B cell (primary cell): Measurements from ENCODE around the gene HOXA10. TPM values are rescaled to one million over a fixed set of nuclear protein-coding genes. Genes with fewer than 3 reads are reported as not detected.
A peak's percentile ranks its signal among the peaks of the same experiment; 100 is the strongest.

Experiments
- ATAC-seq: fragments of 200-7000 bp; cut with Tn5 transposase; one replicate; pipeline ENCODE4 v1.10.0; 2021; ENCODE audit warnings: low read depth, mild to moderate bottlenecking, moderate number of reproducible peaks, moderate library complexity
- CTCF ChIA-PET: fragments of 350-600 bp; sonication (Branson Sonifier 250); formaldehyde crosslinking; loops from one replicate; lab custom pipeline; 2021; ENCODE audit warnings: antibody characterized with exemption, inconsistent platforms; lab: Charles Lee
- POLR2A ChIA-PET: fragments of 350-600 bp; sonication (Branson Sonifier 250); formaldehyde crosslinking; loops from one replicate; lab custom pipeline; 2021; ENCODE audit warnings: antibody characterized with exemption; lab: Charles Lee
- DNase-seq: peaks from one replicate; pipeline ENCODE4 v3.0.0; 2013
- H2AFZ ChIP-seq: 2 replicates; pipeline ENCODE4 v1.6.1; 2012; ENCODE audit warnings: mild to moderate bottlenecking, low read depth, low read length; ENCODE audit not compliant: insufficient read depth, poor library complexity, severe bottlenecking
- H3K27ac ChIP-seq, 2 donors: 1 replicate in 1 of 2; 2 replicates in 1 of 2; pipeline ENCODE4 v1.5.1; 2012 to 2013; ENCODE audit warnings: low read length in 2 of 2, mild to moderate bottlenecking in 2 of 2, moderate library complexity in 1 of 2
- H3K27me3 ChIP-seq, 4 experiments: fragments of 200-600 bp in 1 of 4; sonication (generic) in 1 of 4; replicated peaks in 1 of 4; 1 replicate in 2 of 4; 2 replicates in 2 of 4; pipeline versions ENCODE4 v1.6.1 to v1.7.0; 2013 to 2016; ENCODE audit warnings: low read length in 3 of 4, mild to moderate bottlenecking in 2 of 4, mixed read lengths in 1 of 4, moderate library complexity in 1 of 4; ENCODE audit not compliant: insufficient read depth in 4 of 4, control insufficient read depth in 3 of 4; ENCODE audit errors: control extremely low read depth in 1 of 4
- H3K36me3 ChIP-seq, 2 experiments: replicated peaks in 1 of 2; 1 replicate in 1 of 2; 2 replicates in 1 of 2; pipeline versions ENCODE4 v1.6.1 to v1.7.1; 2013; ENCODE audit warnings: low read length in 1 of 2; ENCODE audit not compliant: insufficient read depth in 2 of 2, control insufficient read depth in 1 of 2; ENCODE audit errors: control extremely low read depth in 1 of 2, extremely low read depth in 1 of 2
- H3K4me1 ChIP-seq, 2 donors: fragments of 200-600 bp in 1 of 2; sonication (generic) in 1 of 2; 1 replicate in 1 of 2; 2 replicates in 1 of 2; pipeline versions ENCODE4 v1.5.1 to v1.6.1; 2013 to 2017; ENCODE audit warnings: low read length in 2 of 2; ENCODE audit not compliant: control insufficient read depth in 2 of 2, insufficient read depth in 2 of 2
- H3K4me2 ChIP-seq: replicated peaks from 2 replicates; pipeline ENCODE3; 2012; ENCODE audit warnings: mild to moderate bottlenecking, low read depth, low read length; ENCODE audit not compliant: poor library complexity, severe bottlenecking
- H3K4me3 ChIP-seq, 5 experiments: fragments of 200-600 bp in 1 of 5; sonication (generic) in 1 of 5; 1 replicate in 3 of 5; 2 replicates in 2 of 5; pipeline versions ENCODE4 v1.5.1 to v1.7.0; 2011 to 2016; ENCODE audit warnings: low read length in 4 of 5, mild to moderate bottlenecking in 4 of 5, low read depth in 2 of 5, control low read depth in 1 of 5, moderate library complexity in 1 of 5; ENCODE audit not compliant: insufficient read depth in 1 of 5; ENCODE audit errors: control extremely low read depth in 1 of 5, extremely low read depth in 1 of 5
- H3K79me2 ChIP-seq: fragments of 200-600 bp; sonication (generic); one replicate; pipeline ENCODE4 v1.6.0; 2016; ENCODE audit warnings: low read length; ENCODE audit not compliant: control insufficient read depth, insufficient read depth
- H3K9ac ChIP-seq: fragments of 200-600 bp; sonication (generic); 2 replicates; pipeline ENCODE4 v1.6.1; 2017; ENCODE audit warnings: mild to moderate bottlenecking, low read length, moderate library complexity
- H3K9me3 ChIP-seq, 3 donors: one replicate each; pipeline versions ENCODE4 v1.6.1 to v1.7.1; 2013; ENCODE audit warnings: low read length in 2 of 3; ENCODE audit not compliant: control insufficient read depth in 2 of 3, insufficient read depth in 1 of 3; ENCODE audit errors: control extremely low read depth in 1 of 3
- H4K20me1 ChIP-seq: 2 replicates; pipeline ENCODE4 v1.6.0; 2012; ENCODE audit warnings: mild to moderate bottlenecking, low read length; ENCODE audit not compliant: insufficient read depth, control insufficient read depth, poor library complexity, severe bottlenecking
- H3K27ac Mint-ChIP-seq: one replicate; pipeline ENCODE4 v1.8.0; 2021; ENCODE audit warnings: mixed read lengths
- H3K27me3 Mint-ChIP-seq: one replicate; pipeline ENCODE4 v1.8.0; 2021; ENCODE audit warnings: mixed read lengths
- H3K4me1 Mint-ChIP-seq: one replicate; pipeline ENCODE4 v1.8.0; 2021; ENCODE audit warnings: mixed read lengths
- H3K4me3 Mint-ChIP-seq: one replicate; pipeline ENCODE4 v1.8.0; 2021; ENCODE audit warnings: mixed read lengths
- H3K9me3 Mint-ChIP-seq: one replicate; pipeline ENCODE4 v1.8.0; 2022; ENCODE audit warnings: mixed read lengths; ENCODE audit not compliant: insufficient read depth
- CTCF ChIP-seq: fragments of 200-600 bp; IDR thresholded peaks from one replicate; pipeline ENCODE4 v1.8.0; 2022; ENCODE audit warnings: antibody characterized with exemption, mild to moderate bottlenecking
- EZH2 ChIP-seq: IDR thresholded peaks from 2 replicates; pipeline ENCODE4 v1.6.1; 2012; ENCODE audit warnings: borderline replicate concordance, low read depth, mild to moderate bottlenecking, moderate library complexity, low read length; ENCODE audit not compliant: insufficient read depth, poor library complexity, severe bottlenecking
- WGBS: methylation state at CpG from one replicate; pipeline ENCODE4 v1.1.5; 2013; ENCODE audit warnings: missing lambda C conversion rate; ENCODE audit not compliant: insufficient coverage; 5-methylcytosine and 5-hydroxymethylcytosine counted together
- intact Hi-C: fragments of 100-400 bp; cut with micrococcal nuclease; formaldehyde crosslinking; loops from one replicate; pipeline ENCODE4 v1.10.0; 2022
- polyA plus RNA-seq: library from polyadenylated mRNA; depleted of rRNA; stranded (reverse); fragments of >200 nt; gene quantifications from 2 replicates; pipeline ENCODE4 v1.2.3, GENCODE V29; 2012
- total RNA-seq, 2 donors: library from RNA; stranded (reverse); fragments of 120-200 nt in 1 of 2; gene quantifications; 1 replicate in 1 of 2; 2 replicates in 1 of 2; pipeline versions ENCODE4 v1.2.3 to v1.2.4, GENCODE V29; 2013 to 2022

HOXA10 gene
- total and polyA plus RNA-seq, 2 donors (not counting 1 experiment from before 2014, with no cell fraction given) = not detected

DNA sequence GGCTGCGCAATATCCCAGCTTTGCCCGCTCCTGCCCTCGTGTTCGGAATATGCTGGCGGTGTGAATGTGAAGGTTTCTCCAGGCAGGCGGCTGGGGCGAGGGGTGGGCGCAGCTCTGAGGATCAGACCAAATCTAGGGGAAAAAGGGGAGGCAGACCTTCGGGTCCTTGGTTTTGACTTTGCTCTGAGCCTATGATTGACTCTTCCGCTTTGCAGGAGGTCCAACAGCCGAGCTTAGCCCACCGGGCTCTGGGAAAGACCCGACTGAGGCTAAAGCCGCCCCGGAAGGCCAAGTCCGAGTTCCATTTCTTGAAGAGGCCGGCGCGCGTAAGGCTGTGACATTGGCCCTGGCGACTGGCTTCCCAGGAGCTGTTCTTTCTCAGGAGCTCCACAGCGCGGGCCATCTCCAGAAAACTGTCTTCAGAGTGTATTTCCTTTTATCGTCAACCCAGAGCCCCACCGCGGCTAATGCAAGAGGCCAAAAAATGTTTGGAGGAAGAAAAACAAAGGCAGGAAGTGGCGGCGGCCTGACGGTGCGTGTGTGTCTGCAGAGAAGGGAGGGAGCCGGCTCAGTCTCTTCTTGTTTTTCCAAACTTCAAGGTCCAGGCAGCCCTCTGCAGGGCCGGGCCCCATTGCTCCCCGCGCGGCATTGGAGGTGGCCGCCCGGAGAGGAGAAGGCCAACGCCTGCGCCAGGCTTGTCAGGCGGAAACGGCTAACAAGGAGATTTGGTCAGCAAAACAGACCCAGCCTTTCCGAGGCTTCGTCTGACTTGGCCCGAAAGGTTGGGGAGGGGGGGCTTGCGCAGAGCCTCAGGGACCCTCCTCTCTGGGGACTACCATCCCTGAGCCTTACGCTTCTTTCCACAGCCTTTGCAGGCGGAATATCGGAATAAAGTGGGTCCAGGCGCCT lies 14.5 kb upstream of the HOXA10 start:
- DNase-seq (peak; percentile 59), ATAC-seq (no peak)
- peaks cover 61 to 81% of the 10 kb centered on the region in 2 donors for H3K4me1 ChIP-seq
- ChIA-PET POLR2A (no interaction called here), CTCF (interaction anchor here (0.6 to 5.9 kb wide), 3 partner anchors 7 to 27 kb away, joined by 3 to 28 read pairs (median 19); no protein-coding TSS in a partner anchor)
- H3K36me3 ChIP-seq = no peaks in the 10 kb centered on the region
- 5% methylated on average over 47 of the region's 49 CpGs for WGBS
- H3K27ac ChIP-seq = no peak overlapping the region
- H3K9ac ChIP-seq = no peak overlapping the region
- intact Hi-C loops = loop anchor here (5.0 kb wide), 1 partner anchor 36 kb away; the partner anchor contains the start of gene HOXA3
- no peaks in the 10 kb centered on the region for H3K79me2 ChIP-seq
- peak overlapping the region; percentile 56 for H3K4me2 ChIP-seq
- TF ChIP-seq CTCF (no peak), EZH2 (no peak)
- Mint-ChIP-seq H3K4me1 (peaks cover 52% of the 10 kb centered on the region), H3K4me3 (peak overlapping the region; percentile 53), H3K9me3 (no peaks in the 10 kb centered on the region), H3K27me3 (peaks cover 84% of the 10 kb centered on the region), H3K27ac (no peak overlapping the region)
- H3K9me3 ChIP-seq = peaks cover 0 to 80% (median 9%) of the 10 kb centered on the region in 3 donors
- H3K27me3 ChIP-seq = peaks cover 0 to 97% (median 81%) of the 10 kb centered on the region in 4 experiments
- H3K4me3 ChIP-seq = peak overlapping the region in 3 of 5 experiments; percentile 13 to 20 (median 19)
- no peaks in the 10 kb centered on the region for H4K20me1 ChIP-seq
- H2AFZ ChIP-seq = peak overlapping the region; percentile 1
